ENCODE data around the gene ZNF853. TPM values are rescaled to one million over a fixed set of nuclear protein-coding genes. Genes with fewer than 3 reads are reported as not detected.

The ZNF853 gene
- total RNA-seq, result under 0.01 TPM in 2 replicates

GRCh38 chr7:6614953-6615722 is at the start of gene ZNF853:
TSS of gene ZNF853 (plus strand) at chr7:6615610. CDS start at chr7:6616175, 565 bp downstream.
- Histone ChIP-seq H3K4me3 (ENCODE audit: insufficient read depth, low read length) (peak within 1 kb of the TSS; percentile 37), H2AFZ (ENCODE audit: low read length) (no peak within 1 kb of the TSS), H3K27me3 (ENCODE audit: insufficient read depth, low read length) (peaks cover 33% of the 10 kb centered on the region)

DNA sequence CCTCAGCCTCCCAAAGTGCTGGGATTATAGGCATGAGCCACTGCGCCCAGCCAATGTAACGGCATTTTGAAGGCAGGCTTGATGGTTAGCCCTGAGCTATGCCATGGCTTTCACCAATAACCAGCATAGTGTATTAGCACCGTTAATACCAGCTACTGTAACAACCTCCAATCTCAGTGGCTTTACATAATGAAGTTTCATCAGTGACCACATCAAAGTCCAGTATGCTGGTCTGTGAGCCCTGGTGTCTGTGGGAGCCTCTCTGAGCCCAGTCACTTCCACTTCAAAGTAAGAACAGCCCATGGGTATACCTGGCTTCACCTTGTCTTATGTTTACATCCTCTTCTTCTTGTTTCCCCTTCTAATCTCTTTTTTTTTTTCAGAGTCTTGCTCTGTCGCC is 49.8 kb upstream of the ZNF853 start:
- Histone ChIP-seq H3K4me2 (ENCODE audit: insufficient read depth, low read length) (no peak overlapping the region), H3K27ac (ENCODE audit: low read depth, low read length) (no peak overlapping the region), H3K9me3 (ENCODE audit: low read depth, low read length) (no peaks in the 10 kb centered on the region), H3K4me1 (ENCODE audit: insufficient read depth, low read length) (no peaks in the 10 kb centered on the region), H3K27me3 (ENCODE audit: insufficient read depth, low read length) (no peaks in the 10 kb centered on the region), H3K79me2 (ENCODE audit: insufficient read depth, low read length) (no peaks in the 10 kb centered on the region), H3K4me3 (ENCODE audit: insufficient read depth, low read length) (no peak overlapping the region), H4K20me1 (ENCODE audit: insufficient read depth, low read length) (no peaks in the 10 kb centered on the region), H3K36me3 (ENCODE audit: insufficient read depth, low read length) (no peaks in the 10 kb centered on the region), H2AFZ (ENCODE audit: low read length) (no peak overlapping the region)
- TF ChIP-seq, protein P1, sequence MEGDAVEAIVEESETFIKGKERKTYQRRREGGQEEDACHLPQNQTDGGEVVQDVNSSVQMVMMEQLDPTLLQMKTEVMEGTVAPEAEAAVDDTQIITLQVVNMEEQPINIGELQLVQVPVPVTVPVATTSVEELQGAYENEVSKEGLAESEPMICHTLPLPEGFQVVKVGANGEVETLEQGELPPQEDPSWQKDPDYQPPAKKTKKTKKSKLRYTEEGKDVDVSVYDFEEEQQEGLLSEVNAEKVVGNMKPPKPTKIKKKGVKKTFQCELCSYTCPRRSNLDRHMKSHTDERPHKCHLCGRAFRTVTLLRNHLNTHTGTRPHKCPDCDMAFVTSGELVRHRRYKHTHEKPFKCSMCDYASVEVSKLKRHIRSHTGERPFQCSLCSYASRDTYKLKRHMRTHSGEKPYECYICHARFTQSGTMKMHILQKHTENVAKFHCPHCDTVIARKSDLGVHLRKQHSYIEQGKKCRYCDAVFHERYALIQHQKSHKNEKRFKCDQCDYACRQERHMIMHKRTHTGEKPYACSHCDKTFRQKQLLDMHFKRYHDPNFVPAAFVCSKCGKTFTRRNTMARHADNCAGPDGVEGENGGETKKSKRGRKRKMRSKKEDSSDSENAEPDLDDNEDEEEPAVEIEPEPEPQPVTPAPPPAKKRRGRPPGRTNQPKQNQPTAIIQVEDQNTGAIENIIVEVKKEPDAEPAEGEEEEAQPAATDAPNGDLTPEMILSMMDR (IDR thresholded peaks at IDR 0.05; ENCODE audit: extremely low read depth, low read depth, low read length), result no peak
- no peak for DNase-seq (ENCODE audit: insufficient read length, low spot score, missing footprints)

More at GRCh38 chr7:6614953-6615722, at the start of gene ZNF853:
- DNase-seq (ENCODE audit: insufficient read length, low spot score, missing footprints), result peak; percentile 88
- Histone ChIP-seq H3K36me3 (ENCODE audit: insufficient read depth, low read length) (no peaks in the 10 kb centered on the region), H3K4me2 (ENCODE audit: insufficient read depth, low read length) (no peak within 1 kb of the TSS), H3K79me2 (ENCODE audit: insufficient read depth, low read length) (no peaks in the 10 kb centered on the region), H3K27ac (ENCODE audit: low read depth, low read length) (no peak within 1 kb of the TSS), H3K9me3 (ENCODE audit: low read depth, low read length) (no peaks in the 10 kb centered on the region), H4K20me1 (ENCODE audit: insufficient read depth, low read length) (no peaks in the 10 kb centered on the region), H3K4me1 (ENCODE audit: insufficient read depth, low read length) (no peaks in the 10 kb centered on the region)
- TF ChIP-seq, protein P1 (IDR thresholded peaks at IDR 0.05; ENCODE audit: extremely low read depth, low read depth, low read length), result no peak

DNA sequence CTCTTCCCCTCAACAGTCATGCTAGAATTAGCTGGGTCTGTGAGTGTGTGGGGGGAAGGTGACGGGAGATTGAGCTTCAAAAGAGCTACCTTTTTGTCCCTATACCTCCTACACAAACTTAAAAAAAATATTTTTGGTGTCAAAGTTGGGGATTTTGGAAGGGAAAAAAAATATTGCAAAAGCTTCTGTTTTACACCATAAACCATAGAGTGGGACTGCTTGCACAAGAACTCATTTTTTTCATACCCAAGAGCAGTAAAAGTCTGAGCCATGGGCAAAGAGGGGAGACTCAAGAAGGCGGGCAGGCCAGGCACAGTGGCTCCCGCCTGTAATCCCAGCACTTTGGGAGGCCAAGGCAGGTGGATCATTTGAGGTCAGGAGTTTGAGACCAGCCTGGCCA is 47.5 kb upstream of the ZNF853 start:
- Histone ChIP-seq H3K79me2 (ENCODE audit: insufficient read depth, low read length) (no peaks in the 10 kb centered on the region), H3K4me1 (ENCODE audit: insufficient read depth, low read length) (no peaks in the 10 kb centered on the region), H3K27me3 (ENCODE audit: insufficient read depth, low read length) (no peaks in the 10 kb centered on the region), H3K27ac (ENCODE audit: low read depth, low read length) (no peak overlapping the region), H3K36me3 (ENCODE audit: insufficient read depth, low read length) (no peaks in the 10 kb centered on the region), H3K4me2 (ENCODE audit: insufficient read depth, low read length) (no peak overlapping the region), H3K9me3 (ENCODE audit: low read depth, low read length) (no peaks in the 10 kb centered on the region), H4K20me1 (ENCODE audit: insufficient read depth, low read length) (no peaks in the 10 kb centered on the region), H3K4me3 (ENCODE audit: insufficient read depth, low read length) (no peak overlapping the region), H2AFZ (ENCODE audit: low read length) (no peak overlapping the region)
- no peak for DNase-seq (ENCODE audit: insufficient read length, low spot score, missing footprints)
- TF ChIP-seq, protein P1 (IDR thresholded peaks at IDR 0.05; ENCODE audit: extremely low read depth, low read depth, low read length), result no peak

DNA sequence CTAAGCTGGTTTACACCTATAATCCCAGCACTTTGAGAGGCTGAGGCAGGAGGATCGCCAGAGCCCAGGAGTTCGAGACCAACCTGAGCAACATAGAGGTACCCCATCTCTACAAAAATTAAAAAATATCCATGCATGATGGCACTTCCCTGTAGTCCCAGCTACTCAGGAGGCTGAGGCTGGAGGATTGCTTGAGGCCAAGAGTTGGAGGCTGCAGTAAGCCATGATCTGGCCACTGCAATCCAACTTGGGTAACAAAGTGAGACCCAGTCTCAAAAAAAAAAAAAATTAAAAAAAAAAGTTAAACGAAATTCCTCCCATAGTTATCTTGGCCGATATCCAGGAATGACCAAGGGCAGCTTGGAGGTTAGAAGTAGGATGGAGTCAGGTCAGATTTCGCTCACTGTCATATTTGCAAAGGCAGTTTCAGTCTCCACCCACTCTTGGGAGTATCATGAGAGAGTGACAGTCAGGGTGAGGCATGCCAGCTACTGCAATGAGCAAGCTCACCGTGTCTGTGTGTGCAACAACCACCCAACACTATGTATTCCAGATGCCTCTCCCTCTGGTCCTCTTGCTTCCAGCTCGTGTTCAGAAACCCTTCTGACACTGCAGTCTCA is 44.1 kb upstream of the ZNF853 start:
- DNase-seq (ENCODE audit: insufficient read length, low spot score, missing footprints), result peak; percentile 55
- Histone ChIP-seq H3K9me3 (ENCODE audit: low read depth, low read length) (no peaks in the 10 kb centered on the region), H3K4me1 (ENCODE audit: insufficient read depth, low read length) (no peaks in the 10 kb centered on the region), H2AFZ (ENCODE audit: low read length) (no peak overlapping the region), H3K27me3 (ENCODE audit: insufficient read depth, low read length) (no peaks in the 10 kb centered on the region), H3K27ac (ENCODE audit: low read depth, low read length) (no peak overlapping the region), H3K4me2 (ENCODE audit: insufficient read depth, low read length) (no peak overlapping the region), H4K20me1 (ENCODE audit: insufficient read depth, low read length) (no peaks in the 10 kb centered on the region), H3K79me2 (ENCODE audit: insufficient read depth, low read length) (no peaks in the 10 kb centered on the region), H3K36me3 (ENCODE audit: insufficient read depth, low read length) (no peaks in the 10 kb centered on the region), H3K4me3 (ENCODE audit: insufficient read depth, low read length) (no peak overlapping the region)
- TF ChIP-seq, protein P1 (IDR thresholded peaks at IDR 0.05; ENCODE audit: extremely low read depth, low read depth, low read length), result no peak
